ENCODE data around the gene IRS4. TPM values are rescaled to one million over a fixed set of nuclear protein-coding genes. Genes with fewer than 3 reads are reported as not detected.

The IRS4 gene
- total RNA-seq: not detected
- long read RNA-seq, donor 1: 0 reads
- long read RNA-seq, donor 2: 0 reads

GRCh38 chrX:108736509-108737479 is at the start of gene IRS4:
Gene IRS4 (minus strand): TSS chrX:108736563.
- ATAC-seq (no peak), DNase-seq (no peak)
- intact Hi-C loops (cut with DNase I, micrococcal nuclease): no loop called here
- TF ChIP-seq, protein P1, sequence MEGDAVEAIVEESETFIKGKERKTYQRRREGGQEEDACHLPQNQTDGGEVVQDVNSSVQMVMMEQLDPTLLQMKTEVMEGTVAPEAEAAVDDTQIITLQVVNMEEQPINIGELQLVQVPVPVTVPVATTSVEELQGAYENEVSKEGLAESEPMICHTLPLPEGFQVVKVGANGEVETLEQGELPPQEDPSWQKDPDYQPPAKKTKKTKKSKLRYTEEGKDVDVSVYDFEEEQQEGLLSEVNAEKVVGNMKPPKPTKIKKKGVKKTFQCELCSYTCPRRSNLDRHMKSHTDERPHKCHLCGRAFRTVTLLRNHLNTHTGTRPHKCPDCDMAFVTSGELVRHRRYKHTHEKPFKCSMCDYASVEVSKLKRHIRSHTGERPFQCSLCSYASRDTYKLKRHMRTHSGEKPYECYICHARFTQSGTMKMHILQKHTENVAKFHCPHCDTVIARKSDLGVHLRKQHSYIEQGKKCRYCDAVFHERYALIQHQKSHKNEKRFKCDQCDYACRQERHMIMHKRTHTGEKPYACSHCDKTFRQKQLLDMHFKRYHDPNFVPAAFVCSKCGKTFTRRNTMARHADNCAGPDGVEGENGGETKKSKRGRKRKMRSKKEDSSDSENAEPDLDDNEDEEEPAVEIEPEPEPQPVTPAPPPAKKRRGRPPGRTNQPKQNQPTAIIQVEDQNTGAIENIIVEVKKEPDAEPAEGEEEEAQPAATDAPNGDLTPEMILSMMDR (IDR thresholded peaks at IDR 0.05): no peak
- peaks cover 2% of the 10 kb centered on the region for H3K4me1 ChIP-seq (ENCODE audit: low read depth)
- H3K36me3 ChIP-seq (ENCODE audit: low read depth): no peaks in the 10 kb centered on the region
- H3K9me3 ChIP-seq: no peaks in the 10 kb centered on the region
- no peak within 1 kb of the TSS for H3K4me3 ChIP-seq

- no peaks in the 10 kb centered on the region for H3K9me3 ChIP-seq
- TF ChIP-seq, protein P1 (IDR thresholded peaks at IDR 0.05): no peak
- H3K36me3 ChIP-seq (ENCODE audit: low read depth): no peaks in the 10 kb centered on the region
- intact Hi-C loops (cut with DNase I, micrococcal nuclease): no loop called here
- ATAC-seq (no peak), DNase-seq (no peak)
- H3K4me1 ChIP-seq (ENCODE audit: low read depth): no peaks in the 10 kb centered on the region
- H3K4me3 ChIP-seq: no peak overlapping the region
Measured at GRCh38 chrX:108772549-108772948, 36.2 kb upstream of the IRS4 start.

- ATAC-seq: no peak
- no peaks in the 10 kb centered on the region for H3K36me3 ChIP-seq (ENCODE audit: low read depth)
- intact Hi-C loops (cut with DNase I, micrococcal nuclease): no loop called here
Measured at GRCh38 chrX:108763559-108763958, 27.2 kb upstream of the IRS4 start.

DNA sequence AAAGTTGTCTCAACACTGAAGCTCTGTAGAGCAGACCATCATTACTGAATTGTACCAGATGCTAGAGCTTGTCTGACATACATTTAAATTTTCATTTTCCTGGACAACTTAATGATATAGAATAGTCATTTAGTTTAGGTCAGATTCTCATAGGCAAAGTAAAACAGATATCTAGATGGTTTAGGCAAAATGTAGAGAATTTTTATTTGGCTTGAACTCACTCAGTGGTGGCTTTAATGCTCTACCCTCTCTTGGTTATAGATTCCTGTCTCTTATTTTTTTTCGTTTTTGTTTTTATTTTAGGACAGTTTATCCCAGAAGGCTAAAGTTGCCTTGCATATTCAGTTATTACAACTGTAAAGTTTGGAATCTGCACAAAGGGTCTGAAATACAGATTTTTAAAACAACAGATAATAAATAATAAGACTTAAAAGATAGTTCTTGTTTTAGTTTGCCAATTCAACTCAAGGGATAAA is 4.0 kb upstream of the IRS4 start:
- no peak for ATAC-seq
- Histone ChIP-seq H3K9me3 (no peaks in the 10 kb centered on the region), H3K36me3 (ENCODE audit: low read depth) (no peaks in the 10 kb centered on the region), H3K4me3 (no peak overlapping the region), H3K4me1 (ENCODE audit: low read depth) (peaks cover 2% of the 10 kb centered on the region)
- TF ChIP-seq, protein P1 (IDR thresholded peaks at IDR 0.05): no peak
- DNase-seq: no peak
- intact Hi-C loops (cut with DNase I, micrococcal nuclease): no loop called here

More at GRCh38 chrX:108763559-108763958, 27.2 kb upstream of the IRS4 start:
- DNase-seq: peak in 1 of 3 donors; percentile 8
- no peaks in the 10 kb centered on the region for H3K9me3 ChIP-seq
- TF ChIP-seq, protein P1 (IDR thresholded peaks at IDR 0.05): no peak
- no peaks in the 10 kb centered on the region for H3K4me1 ChIP-seq (ENCODE audit: low read depth)
- H3K4me3 ChIP-seq: no peak overlapping the region

DNA sequence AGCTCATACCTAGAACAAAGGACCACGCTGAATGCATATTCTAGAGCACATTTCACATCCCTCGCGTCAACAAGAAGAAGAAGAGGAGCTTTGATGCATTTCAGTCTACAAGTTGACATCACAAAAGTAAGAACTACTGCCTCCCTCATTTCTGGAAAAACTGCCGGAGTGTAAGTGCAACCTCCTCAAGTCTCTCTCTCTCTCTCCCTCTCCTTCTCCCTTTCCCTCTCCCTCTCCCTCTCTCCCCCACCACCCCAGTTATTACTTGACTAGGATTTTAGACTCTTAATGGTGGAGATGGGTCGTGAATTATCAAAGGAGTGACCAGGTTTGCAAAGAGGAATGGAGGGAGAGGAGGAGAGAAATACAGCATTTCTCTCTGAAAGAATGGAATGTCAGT is 1.4 kb upstream of the IRS4 start:
- Histone ChIP-seq H3K9me3 (no peaks in the 10 kb centered on the region), H3K36me3 (ENCODE audit: low read depth) (no peaks in the 10 kb centered on the region), H3K4me3 (no peak overlapping the region), H3K4me1 (ENCODE audit: low read depth) (peaks cover 2% of the 10 kb centered on the region)
- intact Hi-C loops (cut with DNase I, micrococcal nuclease): no loop called here
- DNase-seq (no peak), ATAC-seq (no peak)
- TF ChIP-seq, protein P1 (IDR thresholded peaks at IDR 0.05): no peak
